ENCODE data around the gene OR2G2.

The OR2G2 gene

GRCh38 chr1:247548092-247548491, 40.1 kb upstream of the OR2G2 start:
- H3K27me3 ChIP-seq (replicated peaks; ENCODE audit: control insufficient read depth, insufficient read depth, low read length) = no peaks in the 10 kb centered on the region
- H3K4me3 ChIP-seq (replicated peaks; ENCODE audit: low read depth, low read length) = no peak overlapping the region
- H3K36me3 ChIP-seq (ENCODE audit: control insufficient read depth, insufficient read depth, low read length) = no peaks in the 10 kb centered on the region
- TF ChIP-seq, protein P1, sequence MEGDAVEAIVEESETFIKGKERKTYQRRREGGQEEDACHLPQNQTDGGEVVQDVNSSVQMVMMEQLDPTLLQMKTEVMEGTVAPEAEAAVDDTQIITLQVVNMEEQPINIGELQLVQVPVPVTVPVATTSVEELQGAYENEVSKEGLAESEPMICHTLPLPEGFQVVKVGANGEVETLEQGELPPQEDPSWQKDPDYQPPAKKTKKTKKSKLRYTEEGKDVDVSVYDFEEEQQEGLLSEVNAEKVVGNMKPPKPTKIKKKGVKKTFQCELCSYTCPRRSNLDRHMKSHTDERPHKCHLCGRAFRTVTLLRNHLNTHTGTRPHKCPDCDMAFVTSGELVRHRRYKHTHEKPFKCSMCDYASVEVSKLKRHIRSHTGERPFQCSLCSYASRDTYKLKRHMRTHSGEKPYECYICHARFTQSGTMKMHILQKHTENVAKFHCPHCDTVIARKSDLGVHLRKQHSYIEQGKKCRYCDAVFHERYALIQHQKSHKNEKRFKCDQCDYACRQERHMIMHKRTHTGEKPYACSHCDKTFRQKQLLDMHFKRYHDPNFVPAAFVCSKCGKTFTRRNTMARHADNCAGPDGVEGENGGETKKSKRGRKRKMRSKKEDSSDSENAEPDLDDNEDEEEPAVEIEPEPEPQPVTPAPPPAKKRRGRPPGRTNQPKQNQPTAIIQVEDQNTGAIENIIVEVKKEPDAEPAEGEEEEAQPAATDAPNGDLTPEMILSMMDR (IDR thresholded peaks at IDR 0.05; ENCODE audit: insufficient read depth, low read length, poor library complexity, severe bottlenecking) = no peak
- DNase-seq (ENCODE audit: extremely low read depth, insufficient read length) = no peak

- H3K36me3 ChIP-seq (ENCODE audit: control insufficient read depth, insufficient read depth, low read length) = no peaks in the 10 kb centered on the region
- no peak for DNase-seq (ENCODE audit: extremely low read depth, insufficient read length)
- TF ChIP-seq, protein P1 (IDR thresholded peaks at IDR 0.05; ENCODE audit: insufficient read depth, low read length, poor library complexity, severe bottlenecking) = no peak
- no peaks in the 10 kb centered on the region for H3K27me3 ChIP-seq (replicated peaks; ENCODE audit: control insufficient read depth, insufficient read depth, low read length)
- H3K4me3 ChIP-seq (replicated peaks; ENCODE audit: low read depth, low read length) = no peak within 1 kb of the TSS
Observed at GRCh38 chr1:247548769-247549182, 39.4 kb upstream of the OR2G2 start, which contains the start of gene GCSAML. GCSAML (plus strand) TSS chr1:247549134; CDS start chr1:247549192, 58 bp downstream.

GRCh38 chr1:247551721-247552120, 36.4 kb upstream of the OR2G2 start:
- Histone ChIP-seq H3K4me3 (replicated peaks; ENCODE audit: low read depth, low read length) (no peak overlapping the region), H3K27me3 (replicated peaks; ENCODE audit: control insufficient read depth, insufficient read depth, low read length) (no peaks in the 10 kb centered on the region), H3K36me3 (ENCODE audit: control insufficient read depth, insufficient read depth, low read length) (no peaks in the 10 kb centered on the region)
- DNase-seq (ENCODE audit: extremely low read depth, insufficient read length) = no peak
- TF ChIP-seq, protein P1 (IDR thresholded peaks at IDR 0.05; ENCODE audit: insufficient read depth, low read length, poor library complexity, severe bottlenecking) = no peak

DNA sequence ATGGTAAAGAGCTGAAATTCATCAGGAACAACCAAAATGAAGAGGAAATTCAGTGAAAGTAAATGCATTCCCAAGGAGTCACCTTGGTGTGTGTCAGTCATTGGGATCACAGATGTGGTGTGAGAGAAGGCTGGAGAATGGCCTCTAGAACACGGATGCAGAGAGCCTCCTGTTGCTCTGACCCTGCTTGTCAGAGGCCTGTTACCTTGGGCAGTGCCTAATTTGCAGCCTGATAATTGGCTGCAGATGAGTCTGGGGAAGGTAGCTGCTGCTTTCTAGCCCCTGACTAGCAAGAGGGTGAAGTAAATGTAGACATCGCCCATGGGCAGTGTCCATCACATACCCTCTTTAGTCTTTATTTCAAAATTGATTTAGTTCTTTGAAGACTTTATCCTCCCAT, 35.9 kb upstream of the OR2G2 start:
- H3K36me3 ChIP-seq (ENCODE audit: control insufficient read depth, insufficient read depth, low read length) = no peaks in the 10 kb centered on the region
- no peak overlapping the region for H3K4me3 ChIP-seq (replicated peaks; ENCODE audit: low read depth, low read length)
- no peak for DNase-seq (ENCODE audit: extremely low read depth, insufficient read length)
- no peaks in the 10 kb centered on the region for H3K27me3 ChIP-seq (replicated peaks; ENCODE audit: control insufficient read depth, insufficient read depth, low read length)
- TF ChIP-seq, protein P1 (IDR thresholded peaks at IDR 0.05; ENCODE audit: insufficient read depth, low read length, poor library complexity, severe bottlenecking) = no peak

- TF ChIP-seq, protein P1 (IDR thresholded peaks at IDR 0.05; ENCODE audit: insufficient read depth, low read length, poor library complexity, severe bottlenecking) = no peak
- no peaks in the 10 kb centered on the region for H3K36me3 ChIP-seq (ENCODE audit: control insufficient read depth, insufficient read depth, low read length)
- H3K27me3 ChIP-seq (replicated peaks; ENCODE audit: control insufficient read depth, insufficient read depth, low read length) = no peaks in the 10 kb centered on the region
- H3K4me3 ChIP-seq (replicated peaks; ENCODE audit: low read depth, low read length) = no peak overlapping the region
- no peak for DNase-seq (ENCODE audit: extremely low read depth, insufficient read length)
Observed at GRCh38 chr1:247557926-247558674, 30.1 kb upstream of the OR2G2 start.
